ENCODE data around the gene EBF3.

The EBF3 gene

DNA sequence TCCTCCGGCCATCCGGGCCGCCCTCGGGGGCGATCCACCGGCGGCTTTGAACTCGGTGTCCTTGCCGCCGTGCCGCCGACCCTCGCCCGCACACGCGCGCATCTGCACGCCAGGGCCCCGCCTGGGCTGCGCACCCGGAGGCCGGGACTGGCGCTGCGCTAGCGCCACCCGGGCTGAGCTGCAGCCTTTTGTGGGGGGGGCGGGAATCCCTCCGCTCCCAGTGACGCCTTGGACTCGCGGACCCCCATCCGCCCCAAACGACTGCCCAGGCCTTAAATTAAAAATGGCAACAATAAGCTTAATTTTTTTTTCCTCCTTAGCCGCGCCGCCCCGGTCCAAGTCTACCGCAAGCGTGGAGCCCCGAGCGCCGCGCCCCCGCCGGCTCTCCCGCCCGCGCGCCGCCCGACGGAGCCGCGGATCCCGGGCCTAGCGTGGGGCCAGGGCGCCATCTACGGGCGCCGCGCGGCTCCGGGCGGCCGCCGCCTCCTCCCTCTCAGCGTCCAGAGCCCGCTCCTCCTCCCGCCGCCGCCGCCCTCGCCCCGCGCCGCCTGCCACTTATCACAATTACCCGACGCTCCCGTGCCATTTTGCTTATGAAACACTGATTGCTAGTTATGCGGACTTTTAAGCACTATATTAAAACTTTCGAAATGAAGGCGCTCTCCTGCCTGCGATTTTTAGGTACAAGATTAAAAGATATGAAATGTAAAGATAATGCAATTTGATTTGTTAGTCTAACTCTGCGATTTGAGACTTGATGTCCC is 7.5 kb upstream of the EBF3 start:
- DNase-seq: peak; percentile 72

DNA sequence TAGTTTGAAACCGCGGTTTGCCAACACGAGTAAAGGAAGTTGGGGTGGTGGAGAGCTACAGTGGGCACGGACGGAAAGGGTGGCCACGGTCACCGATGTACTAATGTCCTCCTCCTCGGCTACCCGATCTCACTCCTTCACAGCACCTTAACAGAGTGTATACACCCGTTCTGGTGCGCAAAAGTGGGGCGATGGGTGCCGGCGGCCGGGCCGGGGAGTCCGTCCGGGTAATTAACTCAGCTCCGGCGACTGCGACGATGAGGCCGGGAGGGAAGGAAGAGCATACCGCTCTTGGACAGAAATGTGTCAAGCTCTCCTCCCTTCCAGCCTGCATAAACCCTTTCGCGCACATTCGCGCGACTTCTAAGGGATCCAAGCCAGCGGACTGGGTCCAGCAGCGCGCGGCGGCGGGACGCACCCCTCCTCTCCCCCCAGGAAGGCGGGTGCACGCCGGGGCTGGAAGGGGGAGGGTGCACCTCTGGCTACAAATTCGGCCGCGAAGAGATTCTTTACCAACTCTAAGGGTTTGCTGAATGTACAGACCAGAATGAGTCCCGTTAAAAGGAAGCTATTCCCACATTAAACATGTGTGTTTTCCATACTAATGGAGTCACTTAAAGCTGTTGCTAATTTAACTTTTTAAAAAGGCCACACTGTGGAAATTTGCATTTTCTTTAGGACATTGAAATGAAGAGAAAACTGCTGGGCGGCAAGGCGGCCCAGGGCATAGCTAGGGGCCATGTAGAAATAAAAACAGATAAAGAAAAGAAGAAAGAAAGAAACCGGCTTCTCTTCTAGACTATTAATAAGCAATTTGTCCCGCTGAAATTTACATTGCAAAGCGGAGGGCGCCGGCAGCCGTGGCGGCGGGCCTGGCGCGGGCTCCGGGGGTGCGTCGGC is 6.6 kb upstream of the EBF3 start:
- no peak for DNase-seq

DNA sequence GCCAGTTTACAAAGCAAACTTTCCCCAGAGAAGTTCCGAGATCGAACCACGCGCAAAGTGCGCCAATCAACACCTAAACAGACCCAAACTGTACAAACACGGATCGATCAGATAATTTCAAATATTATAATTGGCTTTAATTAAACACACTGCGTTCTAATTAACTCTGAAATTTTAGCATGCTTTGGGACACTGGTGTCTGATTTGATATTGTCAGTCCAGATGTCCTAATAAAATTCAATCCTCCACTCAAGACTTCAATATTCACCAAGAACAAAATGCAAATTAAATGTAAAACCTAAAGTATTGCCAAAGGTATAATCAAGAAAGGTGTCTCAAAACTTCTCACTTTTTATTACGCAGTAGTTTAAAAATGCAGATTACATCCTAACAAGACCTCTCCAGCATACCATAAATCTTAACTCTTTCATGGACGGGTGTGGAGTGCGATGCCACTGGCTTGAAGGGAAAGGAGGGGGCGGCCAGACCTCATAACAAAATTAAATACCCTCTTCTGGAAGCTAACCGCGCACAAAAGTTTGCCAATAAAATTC is 5.9 kb upstream of the EBF3 start:
- no peak for DNase-seq

DNA sequence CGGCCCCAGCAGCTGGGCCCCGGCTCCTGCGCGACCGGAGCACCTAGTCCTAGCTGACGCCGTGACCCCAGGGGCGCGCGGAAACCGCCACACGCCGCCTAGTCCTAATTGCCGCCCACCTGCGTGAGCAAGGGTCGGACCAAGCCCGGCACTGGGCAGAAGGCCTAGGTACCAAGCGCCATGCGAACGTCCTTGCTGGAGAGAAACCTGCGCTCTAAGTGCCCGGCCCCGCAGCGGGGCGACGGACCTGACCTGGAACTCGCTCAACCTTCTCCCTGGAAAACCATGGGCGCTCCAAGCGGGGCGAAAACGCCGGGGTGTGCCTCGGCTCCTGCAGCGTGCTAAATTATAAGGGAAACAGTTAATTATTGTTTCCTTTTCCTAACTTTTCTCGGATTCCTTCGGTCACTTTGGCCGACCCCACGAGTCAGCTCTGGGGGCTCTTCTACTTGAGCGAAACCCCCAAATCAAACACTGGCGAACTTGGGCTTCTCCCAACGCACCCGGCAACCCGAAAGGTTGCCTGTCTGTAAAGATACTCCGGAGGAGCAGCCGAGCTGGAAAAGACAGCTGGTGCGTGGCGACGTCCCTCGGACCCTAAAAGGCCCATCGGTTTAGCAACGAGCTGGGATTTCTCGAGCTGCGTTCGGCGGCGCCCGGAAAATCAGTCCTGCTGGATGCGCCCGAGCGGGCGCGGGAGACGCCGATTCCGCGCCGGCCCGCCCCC is 5.3 kb upstream of the EBF3 start:
- no peak for DNase-seq

DNA sequence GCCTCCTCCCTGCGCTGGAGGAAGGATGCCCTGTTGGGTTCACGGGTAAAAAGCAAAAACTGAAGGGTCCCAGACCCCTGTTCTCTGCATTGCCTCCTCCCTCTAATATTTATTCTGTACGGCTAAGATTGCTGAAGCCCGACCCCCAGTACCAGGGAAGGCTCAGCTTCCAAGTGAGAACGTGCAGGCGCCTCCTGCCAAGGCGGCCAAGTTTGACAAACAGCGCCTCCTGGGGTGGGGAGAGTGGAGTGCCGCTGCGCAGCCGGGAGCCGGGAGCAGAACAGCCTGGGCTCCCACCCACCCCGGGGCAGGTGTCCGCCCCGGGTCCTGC is 4.7 kb upstream of the EBF3 start:
- no peak for DNase-seq

DNA sequence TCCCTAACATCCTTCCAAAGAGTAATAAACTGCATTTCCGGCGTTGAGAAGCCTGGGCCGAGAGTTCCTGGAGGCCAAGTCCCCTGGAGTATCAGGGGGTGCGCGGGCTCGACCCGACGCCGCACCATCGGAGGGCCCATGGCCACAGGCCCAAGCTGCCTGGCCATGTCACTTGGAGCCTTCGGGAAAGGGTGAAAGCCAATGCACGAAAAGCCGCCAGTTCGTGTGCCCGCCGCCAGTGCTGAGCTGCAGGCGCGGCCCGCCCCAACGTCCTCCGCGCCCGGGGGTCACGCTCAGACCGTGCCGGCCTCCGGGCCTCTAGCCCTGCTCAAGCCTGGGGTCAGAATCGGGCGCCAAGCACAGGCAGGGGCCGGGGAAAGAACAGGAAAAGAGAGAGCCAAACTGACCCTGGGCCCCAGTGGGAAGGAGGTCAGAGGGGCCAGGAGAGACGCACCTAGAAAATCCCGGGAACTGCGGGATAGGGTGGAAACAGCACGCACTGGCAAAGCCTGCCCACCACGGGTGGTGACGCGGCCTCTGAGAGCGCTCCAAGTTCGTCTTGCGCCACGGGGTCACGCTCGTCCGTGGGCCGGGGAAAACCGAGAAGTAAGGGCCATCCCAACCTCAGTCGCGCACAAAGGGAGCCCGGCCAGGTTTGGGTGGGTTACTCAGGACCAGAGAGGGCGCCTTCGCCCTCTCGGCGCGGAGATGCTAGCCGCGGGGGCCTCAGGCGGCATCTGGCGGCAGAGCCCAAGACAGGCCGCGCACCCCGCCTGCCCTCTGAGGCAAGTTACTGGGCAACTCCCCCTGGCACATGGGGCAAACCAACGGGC is 4.2 kb upstream of the EBF3 start:
- no peak for DNase-seq

DNA sequence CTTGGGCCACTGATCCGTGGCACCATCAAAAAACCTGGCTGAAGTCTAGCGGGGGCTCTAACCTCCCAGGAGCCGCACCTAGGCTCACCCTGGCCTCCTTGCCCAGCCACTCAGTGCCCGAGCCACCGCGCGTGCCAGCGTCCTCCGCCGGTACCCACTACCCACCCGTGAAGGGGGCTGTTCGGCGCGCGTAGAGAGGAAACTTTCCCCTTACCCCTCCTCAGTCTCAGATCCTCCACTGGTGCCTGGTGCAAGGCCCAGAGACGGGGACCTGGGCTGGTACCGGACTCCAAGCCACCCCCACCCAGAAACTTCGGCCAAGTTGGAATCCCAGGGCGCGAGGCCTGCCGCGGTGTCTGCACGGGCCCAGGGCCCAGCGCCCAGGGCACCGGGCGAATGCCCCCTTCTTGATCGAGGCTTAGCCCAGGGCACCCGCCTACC is 3.5 kb upstream of the EBF3 start:
- DNase-seq: no peak

DNA sequence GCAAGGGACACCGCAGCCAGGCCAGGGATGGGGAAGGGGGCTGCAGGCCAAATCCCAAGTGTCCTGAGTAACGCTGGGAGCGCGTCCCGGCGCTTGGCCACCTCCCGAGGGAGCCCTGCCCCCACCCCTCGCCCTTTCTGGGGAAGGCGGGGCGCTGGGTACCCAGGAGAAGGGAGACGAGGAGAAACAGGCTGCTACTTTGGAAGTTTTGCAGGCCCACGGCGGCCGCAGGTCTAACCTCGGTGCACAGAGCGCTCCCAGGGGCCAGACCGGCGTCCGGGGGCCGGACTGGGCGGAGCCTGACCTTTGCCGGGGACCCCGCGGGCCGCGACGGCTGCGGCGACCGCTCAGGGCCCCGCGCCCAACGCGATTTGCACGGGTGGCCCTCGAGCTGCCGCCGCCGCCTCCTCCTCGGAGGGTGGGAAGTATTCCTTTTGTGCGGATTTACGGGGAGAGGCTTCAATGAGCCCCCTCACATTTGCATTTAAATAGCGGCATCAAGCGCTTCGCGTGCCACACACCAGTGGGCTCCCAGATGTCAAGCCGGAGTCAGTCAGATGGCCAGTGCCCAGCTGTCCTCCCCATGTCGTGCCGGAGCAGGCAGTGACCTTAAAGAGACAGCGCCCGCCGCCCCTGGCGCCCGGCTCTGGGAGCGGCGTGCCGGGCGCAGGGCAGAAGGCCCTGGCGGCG is 3.0 kb upstream of the EBF3 start:
- DNase-seq: no peak

DNA sequence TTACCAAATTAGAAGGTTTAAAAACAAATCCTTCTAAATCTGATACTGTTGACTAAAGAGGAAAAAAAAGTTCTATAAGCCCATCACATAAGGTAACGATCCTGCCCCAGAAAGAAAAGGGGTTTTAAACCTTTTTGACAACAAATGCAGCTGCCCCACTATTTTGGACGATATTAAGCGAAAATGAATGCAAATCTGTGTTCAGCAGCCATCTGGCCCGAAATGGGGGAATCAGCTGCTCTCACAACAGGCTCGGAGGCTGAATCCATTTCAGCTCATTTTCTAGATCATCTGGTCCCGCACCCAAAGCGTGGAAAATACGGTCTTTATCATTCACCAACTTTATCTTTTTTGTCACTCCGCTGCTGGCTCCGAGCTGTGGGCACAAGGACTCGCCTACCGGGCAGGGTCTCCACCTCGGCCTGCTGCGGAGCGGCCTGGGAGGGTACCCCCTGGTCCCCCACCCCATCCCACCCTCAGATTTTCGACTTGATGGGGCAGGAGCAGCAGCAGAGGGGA is 2.4 kb upstream of the EBF3 start:
- DNase-seq: no peak

DNA sequence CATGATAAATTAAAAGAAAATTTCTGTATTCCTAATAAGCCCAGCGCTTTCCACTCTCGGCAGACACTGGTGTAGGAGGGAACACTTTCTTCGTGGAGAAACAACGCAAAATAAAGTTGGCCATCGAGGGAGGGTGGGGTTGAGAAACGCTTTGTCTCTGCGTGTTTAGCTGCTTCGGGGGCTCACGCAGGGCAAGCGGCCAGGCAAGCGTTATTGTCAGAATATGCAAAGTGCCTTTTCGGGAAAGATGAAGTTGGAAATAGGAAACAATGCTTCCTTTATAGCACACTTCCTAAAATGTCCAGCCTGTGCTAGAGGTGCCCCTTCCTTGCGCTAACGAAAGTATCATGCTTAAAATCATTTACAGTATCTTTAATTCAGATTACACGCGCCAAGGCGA is 1.9 kb upstream of the EBF3 start:
- no peak for DNase-seq

DNA sequence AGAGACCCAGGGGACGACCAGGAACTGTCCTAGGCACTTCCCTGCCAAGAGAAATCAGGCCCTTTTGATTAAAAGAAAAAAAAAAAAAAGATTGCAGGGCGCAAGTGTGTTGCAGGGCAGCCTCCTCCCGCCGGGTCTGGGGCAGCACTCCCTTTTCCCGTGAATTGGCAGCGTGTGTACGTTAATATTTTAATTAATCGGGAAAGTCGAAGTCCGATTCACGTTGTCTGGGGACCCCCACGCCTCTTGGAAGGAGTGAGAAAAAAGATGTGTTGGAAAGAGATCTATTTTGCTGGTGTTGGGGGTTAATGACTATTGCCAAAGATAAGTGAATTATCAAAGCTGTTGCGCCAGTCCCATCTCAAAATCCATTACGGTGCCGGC is 1.3 kb upstream of the EBF3 start:
- no peak for DNase-seq

DNA sequence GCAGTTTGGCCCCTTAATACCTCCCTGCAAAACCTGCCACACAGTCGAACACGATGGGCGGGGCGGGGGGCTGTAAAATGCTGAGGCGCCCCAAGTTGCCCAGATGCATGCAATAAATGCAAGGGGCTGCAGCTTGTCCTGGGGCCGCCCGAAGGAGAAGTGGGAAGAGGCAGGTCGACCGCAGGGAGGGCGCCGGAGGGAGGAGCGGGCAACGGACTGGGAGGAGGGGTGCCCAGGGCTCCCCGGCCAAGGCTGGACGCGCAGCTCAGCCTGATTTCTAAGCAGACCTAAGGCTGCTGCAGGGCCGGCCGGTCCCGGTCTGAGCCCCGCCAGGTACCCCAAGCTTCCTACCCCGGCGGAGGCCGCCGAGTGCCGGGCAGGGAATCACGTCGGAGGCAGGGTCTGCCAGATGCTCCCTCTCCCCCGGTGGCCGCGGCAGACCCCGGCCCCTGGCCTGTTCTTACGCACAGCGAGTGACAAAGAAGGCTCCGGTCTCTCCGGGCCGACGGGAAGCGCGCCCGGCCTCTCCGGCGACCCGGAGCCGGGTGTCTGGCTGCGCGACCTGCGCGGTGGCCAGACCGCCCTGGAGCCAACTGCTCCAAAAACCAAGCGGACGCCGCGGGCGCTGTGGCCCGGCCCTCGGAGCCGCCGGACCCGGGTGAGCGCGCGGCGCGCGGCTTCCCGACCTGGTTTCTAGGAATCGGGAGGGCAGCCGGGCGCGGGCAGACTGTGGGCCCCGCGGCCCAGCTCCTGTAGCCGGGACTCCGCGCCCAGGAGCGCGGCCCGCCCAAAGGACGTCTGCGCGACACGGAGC is 744 bp upstream of the EBF3 start:
- no peak for DNase-seq

DNA sequence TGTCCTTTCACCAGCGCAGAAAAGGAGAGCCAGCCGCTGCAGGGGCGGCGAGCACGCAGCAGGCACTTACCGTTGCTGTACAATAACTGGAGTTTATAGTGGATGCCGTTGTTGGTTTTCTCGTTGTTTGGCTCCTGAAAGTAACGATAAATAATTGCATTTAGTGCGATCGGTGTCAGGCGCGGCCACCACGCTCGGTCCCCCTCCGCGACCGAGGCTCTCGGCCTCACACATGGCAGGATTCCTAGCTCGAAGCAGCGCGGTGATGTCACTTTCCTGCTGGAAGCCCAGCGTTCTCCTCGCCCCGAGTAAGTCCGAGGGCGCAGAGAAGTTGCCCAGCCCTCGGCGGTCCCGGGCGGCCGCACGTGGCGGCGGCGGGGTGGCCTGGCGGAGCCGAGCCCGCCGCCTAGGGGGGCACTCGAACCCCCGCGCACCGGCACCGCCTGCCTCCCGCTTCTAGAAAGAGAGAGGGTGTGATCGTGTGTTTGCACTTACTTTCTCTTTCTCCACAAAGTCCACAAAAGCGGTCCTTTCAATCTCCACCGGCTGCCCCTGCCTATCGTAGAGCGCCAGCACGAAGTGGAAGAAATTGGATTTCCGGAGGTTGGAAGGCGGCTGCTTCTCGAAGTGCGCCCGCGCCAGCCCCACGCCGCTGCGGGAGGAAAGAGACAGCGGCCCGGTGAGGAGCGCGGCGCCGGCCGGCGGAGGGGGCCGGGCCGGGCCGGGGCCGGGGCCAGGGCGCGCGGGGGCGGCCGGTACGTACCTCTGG is 1.0 kb downstream of the EBF3 start:
- DNase-seq: no peak

DNA sequence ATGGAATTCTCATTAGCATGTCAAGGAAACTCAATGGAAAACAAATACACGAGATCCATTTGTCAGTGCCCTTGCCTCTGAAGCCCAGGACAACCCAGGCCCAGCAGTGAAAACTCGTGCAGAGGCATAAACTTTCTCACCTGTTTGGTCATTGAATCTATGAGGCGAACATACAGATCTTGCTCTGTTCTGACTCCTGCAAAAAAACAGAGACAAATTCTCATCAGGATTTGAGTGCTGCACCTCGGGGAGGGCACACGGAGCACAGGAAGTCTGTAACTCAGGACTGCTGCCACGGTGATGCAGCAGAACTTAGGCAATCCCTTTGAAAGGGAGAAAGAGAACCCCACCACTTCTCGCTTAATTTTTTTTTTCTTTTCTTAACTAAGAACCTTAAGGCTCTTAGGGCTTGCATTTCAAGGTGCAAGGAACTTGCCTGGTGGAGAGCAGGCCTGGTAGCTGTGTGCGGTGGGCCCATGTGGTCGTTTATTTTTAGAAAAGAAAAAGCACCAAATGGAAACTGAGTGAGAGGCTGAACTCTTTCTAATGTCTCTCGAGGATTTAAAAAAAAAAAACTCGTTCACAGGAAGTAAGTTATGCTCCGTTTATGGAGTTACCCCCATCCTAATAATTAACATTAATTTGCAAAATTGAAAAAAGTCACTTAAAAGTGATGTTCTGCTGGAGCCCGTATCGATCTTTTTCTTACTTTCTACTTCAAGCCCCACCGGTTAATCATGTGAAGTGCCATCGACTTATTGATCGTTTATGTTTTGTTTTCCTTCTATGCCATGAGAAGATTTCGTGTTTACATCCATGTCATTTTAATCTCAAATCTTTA is 1.8 kb downstream of the EBF3 start:
- DNase-seq: no peak

DNA sequence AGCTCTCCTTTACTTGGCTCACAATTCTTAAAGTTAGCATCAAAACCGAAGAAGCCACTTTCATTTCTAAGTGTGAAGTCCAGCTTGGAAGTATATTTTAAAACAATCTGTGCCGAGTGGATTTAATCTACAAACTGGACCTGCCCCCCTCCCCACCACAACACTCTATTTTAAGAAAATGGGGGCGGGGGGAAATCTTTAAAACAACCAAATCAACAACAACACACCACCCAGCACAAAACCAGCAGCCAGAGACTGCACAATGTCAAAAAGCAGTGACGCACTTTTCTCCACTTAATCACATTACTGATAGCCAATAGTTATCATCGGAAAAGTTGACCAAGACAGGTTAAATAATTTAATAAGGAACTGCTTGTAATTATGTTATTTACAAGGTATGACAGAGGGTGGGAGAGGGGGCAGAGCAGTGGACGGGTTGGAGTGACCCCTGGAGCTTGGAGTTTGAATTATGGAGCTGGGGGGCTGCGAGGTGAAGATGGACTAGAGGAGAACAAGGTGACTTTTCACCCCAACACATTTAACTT is 2.8 kb downstream of the EBF3 start:
- DNase-seq: no peak

DNA sequence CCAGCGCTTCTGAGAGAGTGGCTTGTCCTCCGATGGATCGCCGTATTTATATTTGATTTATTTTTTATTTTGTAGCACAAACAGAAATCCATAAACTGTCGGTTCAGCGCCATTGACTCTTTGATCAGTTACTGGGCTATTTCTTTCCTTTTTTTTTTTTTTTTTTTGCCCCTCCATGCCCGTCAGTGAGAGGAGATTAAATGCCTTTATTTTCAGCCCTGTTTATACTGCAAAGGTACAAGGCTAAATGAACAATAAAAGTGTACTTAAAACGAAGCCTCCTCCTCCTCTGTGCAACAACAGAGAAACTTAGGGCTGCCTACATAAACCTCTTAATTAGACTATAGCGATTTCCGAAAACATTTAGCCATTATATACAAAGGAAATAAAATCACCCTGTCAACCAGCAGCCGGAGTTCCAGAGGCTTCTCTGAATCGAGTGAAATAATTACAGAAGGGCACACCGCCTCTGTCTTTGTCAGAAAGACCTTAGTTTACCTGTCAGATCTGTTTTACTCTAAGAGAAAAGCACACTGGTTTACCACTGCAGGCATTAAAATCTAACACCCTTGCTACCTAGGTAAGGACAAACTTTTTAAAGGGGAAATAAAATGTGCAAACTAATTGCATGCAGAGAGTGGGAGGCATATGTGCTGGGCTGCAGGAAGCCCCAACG is 3.5 kb downstream of the EBF3 start:
- DNase-seq: no peak

DNA sequence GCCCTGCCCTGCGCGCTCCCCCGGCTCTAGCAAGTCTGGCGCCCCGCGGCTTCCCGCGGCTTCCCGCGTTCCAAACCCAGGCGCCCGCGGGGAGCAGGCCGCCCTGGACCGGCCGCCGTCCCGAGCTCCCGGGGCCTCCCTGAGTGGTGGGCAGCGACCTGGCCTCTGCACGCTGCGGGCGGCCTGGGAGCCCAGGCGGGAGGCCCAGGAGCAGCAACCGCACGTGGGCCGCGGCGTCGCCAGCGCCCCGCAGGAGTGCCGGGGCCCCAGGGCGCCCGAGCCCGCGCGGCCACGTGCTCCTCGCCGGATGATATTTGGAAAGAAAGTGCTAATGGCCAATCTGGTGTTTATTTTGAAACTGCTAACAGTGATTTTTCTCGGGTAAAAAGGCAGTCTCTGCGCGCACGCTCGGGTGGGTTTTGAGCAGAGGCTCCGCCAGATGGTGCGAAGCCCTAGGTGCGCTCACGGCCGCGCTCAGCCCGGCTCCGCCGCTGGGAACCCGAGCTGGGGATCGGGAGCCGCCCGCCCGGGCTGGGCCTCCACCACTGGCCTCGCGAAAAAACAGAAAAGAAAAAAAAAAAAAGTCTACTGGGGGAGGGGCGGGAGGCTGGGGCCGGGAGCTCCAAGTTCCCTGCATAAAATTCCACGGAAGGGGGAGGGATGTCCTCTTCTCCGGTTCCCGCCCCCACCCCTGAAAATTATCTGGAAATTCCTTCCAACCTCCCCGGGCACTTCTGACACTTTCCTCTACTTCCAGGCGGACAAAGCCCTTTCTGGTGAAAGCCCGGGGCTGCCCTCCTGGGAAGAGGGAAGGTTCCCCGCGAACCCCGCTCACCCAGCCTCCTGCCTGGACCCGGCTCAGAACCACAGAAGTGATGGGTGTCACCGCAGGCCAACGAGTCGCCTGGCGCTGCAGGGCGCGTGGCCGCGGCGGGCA is 4.3 kb downstream of the EBF3 start:
- DNase-seq: no peak

Data from activated effector memory CD4-positive, alpha-beta T cell treated with anti-CD3 and anti-CD28 coated beads, Interleukin-2, amount 50 U/mL, for 16 hours (primary cell).